GM18858 (cell line): ENCODE results near the gene CDK11B.
"Not testable (repeated sequence)": the region's sequence is repeated elsewhere in the genome, so short reads cannot be mapped to it uniquely, and the experiment has no call there.

Experiments
- ATAC-seq: cut with Tn5 transposase; IDR thresholded peaks from one replicate; pipeline ENCODE4 v1.9.1; 2021; ENCODE audit not compliant: unreplicated experiment

Gene CDK11B

DNA sequence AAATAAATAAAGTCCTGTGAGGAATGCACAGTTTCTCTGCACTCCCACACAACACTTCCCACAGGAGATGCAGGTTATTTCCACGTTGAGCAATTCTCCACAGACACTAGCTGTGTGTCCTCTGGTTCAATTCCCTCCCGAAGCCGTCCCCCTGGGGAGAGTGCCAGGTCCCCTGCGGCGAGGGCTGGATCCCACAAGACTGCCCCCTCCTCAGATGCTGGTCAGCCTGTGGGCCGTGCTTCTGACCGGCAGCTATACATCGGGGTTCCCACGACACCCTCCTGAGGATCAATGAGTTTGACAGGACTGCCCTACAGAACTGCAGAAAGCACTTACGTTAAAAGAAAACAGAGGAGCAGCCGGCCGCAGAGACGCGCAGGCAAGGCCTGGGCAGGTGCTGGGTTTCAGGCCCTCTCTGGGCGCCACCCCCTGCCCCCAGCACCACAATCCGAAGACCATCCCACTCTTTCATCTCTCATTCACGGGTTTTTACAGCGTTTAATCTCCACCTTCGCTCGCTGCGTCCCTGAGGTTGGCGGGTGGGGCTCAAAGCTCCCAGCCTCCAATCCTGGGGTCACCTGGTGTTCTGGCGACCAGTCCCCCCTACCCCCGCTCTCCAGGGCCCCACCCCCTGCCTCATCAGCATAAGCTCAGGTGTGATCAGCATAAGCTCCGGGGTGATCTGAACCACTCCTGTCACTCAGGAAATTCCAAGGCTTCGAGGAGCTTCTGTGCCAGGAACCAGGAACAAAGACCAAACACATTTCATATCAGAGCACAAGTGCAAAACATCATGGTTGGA, 24.5 kb upstream of the CDK11B start:
- no peak for ATAC-seq

GRCh38 chr1:1680912-1681273, 22.1 kb upstream of the CDK11B start:
- no peak for ATAC-seq

GRCh38 chr1:1680031-1680911, 21.5 kb upstream of the CDK11B start:
- ATAC-seq: no peak

DNA sequence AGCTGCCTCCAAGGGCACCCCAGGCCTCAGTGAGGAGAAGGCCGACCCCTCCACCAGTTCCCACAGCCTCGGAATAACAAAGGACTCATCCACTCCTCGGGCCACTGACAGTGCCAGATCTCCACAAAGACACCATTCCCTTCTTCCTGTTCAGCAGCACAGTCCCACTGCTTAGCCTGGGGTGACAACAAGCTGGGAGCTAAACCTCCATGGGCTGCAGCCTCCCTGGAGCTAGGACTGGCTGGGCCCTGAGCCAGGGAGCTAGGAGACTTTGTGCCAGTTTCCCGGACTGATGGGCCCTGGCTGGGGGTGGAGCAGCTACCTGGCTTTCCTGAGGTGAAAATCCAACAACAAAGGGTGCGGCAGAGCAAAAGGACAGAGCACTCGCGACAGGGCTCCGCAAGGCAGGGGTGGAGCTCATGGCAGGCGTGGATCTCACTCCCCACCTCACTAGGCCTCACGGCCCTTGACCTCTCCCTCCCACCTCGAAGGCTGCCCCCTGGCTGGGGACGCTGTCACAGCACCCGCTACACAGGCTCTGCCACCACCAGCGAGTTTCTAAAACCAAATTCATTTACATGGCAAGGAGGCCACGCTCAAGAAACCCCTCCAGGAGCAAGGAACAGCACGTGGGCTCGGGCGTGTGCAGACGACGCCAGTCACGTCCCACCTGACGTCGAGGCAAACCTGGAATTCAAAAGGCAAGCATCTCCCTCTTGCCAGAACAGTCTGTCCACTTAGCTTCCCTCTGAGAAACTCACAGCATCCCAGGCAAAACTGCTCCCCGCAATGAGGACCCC, 20.0 kb upstream of the CDK11B start:
- no peak for ATAC-seq

- ATAC-seq: no peak
Observed at GRCh38 chr1:1677718-1678580, 19.1 kb upstream of the CDK11B start.

DNA sequence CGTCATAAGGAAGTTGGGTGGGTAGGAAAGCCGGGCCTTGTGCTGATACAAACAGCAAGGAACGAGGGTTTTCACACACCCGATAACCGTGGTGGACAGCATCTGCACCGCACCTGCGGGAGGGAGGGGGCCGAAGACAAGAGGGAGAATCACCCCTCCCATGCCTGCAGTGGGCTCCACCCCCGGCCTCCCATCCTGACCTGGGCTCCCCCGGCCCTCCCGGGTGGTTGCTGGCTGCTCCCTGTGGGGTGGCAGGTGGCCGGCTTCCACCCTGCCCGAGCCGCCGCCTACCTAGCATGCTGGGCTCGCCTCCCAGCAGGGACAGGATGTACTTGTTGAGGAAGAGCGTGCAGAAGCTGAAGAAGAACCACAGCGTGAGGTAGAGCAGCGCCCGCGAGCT, 17.3 kb upstream of the CDK11B start:
- not testable (repeated sequence) for ATAC-seq

- not testable (repeated sequence) for ATAC-seq
Observed at GRCh38 chr1:1675218-1675617, 16.4 kb upstream of the CDK11B start.

DNA sequence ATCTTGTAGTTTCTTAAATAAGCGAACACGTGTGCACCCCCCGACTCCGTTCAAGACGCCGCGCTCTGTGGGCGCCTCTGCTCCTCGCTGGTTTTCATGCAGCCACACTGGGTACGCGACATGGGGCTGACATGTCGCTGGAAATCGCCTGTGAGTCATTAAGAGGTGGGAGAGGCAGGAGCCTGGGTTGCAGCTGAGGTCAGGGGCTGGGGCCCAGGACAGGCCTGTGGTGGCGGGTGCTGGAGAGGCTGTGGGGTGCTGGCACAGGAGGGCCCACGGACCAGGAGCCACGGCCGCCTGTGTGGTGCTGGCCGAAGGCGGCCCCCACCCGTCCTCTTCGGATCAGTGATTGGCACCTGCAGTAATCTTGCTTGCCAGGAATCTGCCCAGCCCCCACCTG, 16.0 kb upstream of the CDK11B start:
- not testable (repeated sequence) for ATAC-seq

- no peak for ATAC-seq
Observed at GRCh38 chr1:1672181-1672965, 13.6 kb upstream of the CDK11B start.

DNA sequence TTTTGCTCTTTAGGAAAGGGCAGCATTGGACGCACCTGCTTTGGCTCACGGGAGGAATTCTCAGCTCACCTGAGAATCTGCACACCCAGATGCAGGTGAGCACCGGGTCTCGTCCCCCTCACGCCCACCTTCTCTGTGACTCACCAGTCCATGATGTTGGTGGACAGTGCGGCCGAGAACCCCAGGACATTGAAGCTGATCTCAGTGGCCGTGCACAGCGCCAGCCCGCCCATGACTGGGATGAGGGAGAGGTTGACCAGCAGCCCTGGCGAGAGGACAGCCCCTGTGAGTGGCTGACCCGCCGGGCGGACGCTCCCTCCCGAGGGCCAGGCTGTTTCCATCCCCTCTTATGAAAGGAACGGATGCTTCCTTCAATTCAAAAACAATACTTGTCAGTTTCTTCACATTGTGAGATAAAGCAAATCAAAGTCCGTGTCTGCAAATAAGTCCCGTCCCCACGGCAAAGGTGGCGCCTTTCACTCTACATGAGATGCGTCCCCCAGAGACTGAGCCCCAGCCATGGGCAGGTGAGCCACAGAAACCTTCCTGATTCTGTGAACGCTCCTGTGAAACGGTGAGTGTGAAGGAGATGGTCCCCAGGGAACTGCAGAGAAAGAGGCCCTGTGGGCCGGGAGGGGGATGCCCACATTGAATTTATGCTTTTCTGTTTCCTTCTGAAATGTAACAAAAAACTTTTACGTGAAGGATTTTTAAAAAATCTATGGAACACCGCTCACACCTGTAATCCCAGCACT, 12.7 kb upstream of the CDK11B start:
- ATAC-seq: no peak

GRCh38 chr1:1670866-1671265, 12.1 kb upstream of the CDK11B start:
- ATAC-seq: no peak

DNA sequence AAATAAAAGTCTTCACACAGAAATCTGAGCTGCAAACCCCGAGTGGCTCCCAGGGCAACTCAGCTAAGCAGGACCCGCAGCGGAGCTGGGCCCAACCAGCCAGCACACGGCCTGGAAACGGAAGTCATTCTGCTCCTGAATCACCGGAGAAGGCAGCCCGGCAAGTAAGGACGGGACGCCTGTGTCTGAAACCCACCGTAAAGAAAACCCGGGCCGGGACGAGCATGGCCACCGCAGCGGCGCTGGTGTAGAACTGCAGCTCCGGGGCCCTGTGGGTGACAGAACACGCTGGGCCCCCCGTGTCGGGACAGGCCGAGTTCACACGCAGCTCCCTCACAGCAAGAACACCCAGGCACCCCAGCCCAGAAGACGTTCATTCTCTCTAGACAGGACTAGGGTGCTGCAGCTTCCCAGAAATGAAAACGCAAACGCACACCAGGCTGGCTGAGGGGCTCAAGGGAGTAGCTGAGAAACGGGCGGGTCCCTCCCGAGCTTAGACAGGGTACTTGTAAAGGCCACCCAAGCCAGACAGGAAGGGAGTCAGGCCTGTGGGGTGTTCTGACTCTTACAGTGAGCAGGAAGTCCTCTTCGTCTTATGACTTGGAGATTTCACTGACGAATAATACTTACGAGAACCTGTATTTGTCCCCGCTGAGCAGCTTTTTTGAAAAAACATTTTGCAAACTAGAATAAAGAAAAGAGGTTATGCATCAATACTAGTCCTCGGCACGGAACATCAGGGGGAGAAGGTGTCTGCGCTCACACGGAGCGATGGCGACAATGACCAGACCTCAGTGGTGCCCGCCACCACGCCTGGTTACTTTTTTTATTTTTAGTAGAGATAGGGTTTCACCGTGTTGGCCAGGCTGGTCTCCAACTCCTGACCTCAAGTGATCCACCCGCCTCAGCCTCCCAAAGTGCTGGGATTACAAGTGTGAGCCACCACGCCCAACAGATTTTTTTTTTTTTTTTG, 10.9 kb upstream of the CDK11B start:
- ATAC-seq: no peak

- no peak for ATAC-seq
Observed at GRCh38 chr1:1666526-1666925, 7.7 kb upstream of the CDK11B start.

- ATAC-seq: no peak
Observed at GRCh38 chr1:1665815-1666251, 7.0 kb upstream of the CDK11B start.

- no peak for ATAC-seq
Observed at GRCh38 chr1:1664941-1665814, 6.4 kb upstream of the CDK11B start.

- not testable (repeated sequence) for ATAC-seq
Observed at GRCh38 chr1:1664318-1664717, 5.5 kb upstream of the CDK11B start.
